T-cell (primary cell): ENCODE data around the gene EGFL8. TPM values are rescaled to one million over a fixed set of nuclear protein-coding genes. Genes with fewer than 3 reads are reported as not detected.
A peak's percentile ranks its signal among the peaks of the same experiment; 100 is the strongest.
"Not testable (repeated sequence)": the region's sequence is repeated elsewhere in the genome, so short reads cannot be mapped to it uniquely, and the experiment has no call there.

ENCODE experiments used
- ATAC-seq, 4 experiments: fragments of 200-7000 bp in 3 of 4; fragments of 150-1000 bp in 1 of 4; cut with Tn5 transposase; replicated peaks in 1 of 4; 1 replicate in 3 of 4; 2 replicates in 1 of 4; pipeline ENCODE4 v1.10.0; 2021; ENCODE audit warnings: moderate library complexity in 3 of 4, mild to moderate bottlenecking in 2 of 4, moderate number of reproducible peaks in 1 of 4
- CTCF ChIA-PET, 2 donors: fragments of 300-600 bp; sonication (Branson Sonifier 250); formaldehyde crosslinking; loops; one replicate each; lab custom pipeline; 2022; ENCODE audit warnings: antibody characterized with exemption in 2 of 2; lab: Charles Lee
- POLR2A ChIA-PET, 2 donors: fragments of 300-600 bp; sonication (Branson Sonifier 250); formaldehyde crosslinking; loops; one replicate each; lab custom pipeline; 2022; ENCODE audit warnings: antibody characterized with exemption in 2 of 2; lab: Charles Lee
- DNase-seq, 35 experiments: peaks; one replicate each; pipeline versions ENCODE4 v3.0.0 to v3.0.0-alpha.2; 2013 to 2023
- H3K27ac ChIP-seq: one replicate; pipeline ENCODE4 v1.5.1; 2013; ENCODE audit warnings: low read length
- H3K27me3 ChIP-seq, 2 experiments: replicated peaks in 1 of 2; 1 replicate in 1 of 2; 2 replicates in 1 of 2; pipeline versions ENCODE4 v1.6.1 to v1.7.0; 2013; ENCODE audit warnings: low read length in 1 of 2, mixed read lengths in 1 of 2; ENCODE audit not compliant: control insufficient read depth in 2 of 2, insufficient read depth in 2 of 2; ENCODE audit errors: extremely low read depth in 1 of 2
- H3K36me3 ChIP-seq, 2 donors: 1 replicate in 1 of 2; 2 replicates in 1 of 2; pipeline versions ENCODE4 v1.6.1 to v1.7.0; 2013; ENCODE audit warnings: low read length in 1 of 2; ENCODE audit not compliant: control insufficient read depth in 2 of 2, insufficient read depth in 1 of 2; ENCODE audit errors: extremely low read depth in 1 of 2
- H3K4me1 ChIP-seq, 2 experiments: 1 replicate in 1 of 2; 2 replicates in 1 of 2; pipeline versions ENCODE4 v1.6.1 to v1.7.0; 2013; ENCODE audit warnings: low read length in 2 of 2, mixed read lengths in 1 of 2; ENCODE audit not compliant: insufficient read depth in 2 of 2, control insufficient read depth in 1 of 2; ENCODE audit errors: extremely low read depth in 1 of 2
- H3K4me3 ChIP-seq, 2 donors: 1 replicate in 1 of 2; 2 replicates in 1 of 2; pipeline versions ENCODE4 v1.5.1 to v1.7.0; 2013; ENCODE audit warnings: mild to moderate bottlenecking in 2 of 2, low read length in 1 of 2, moderate library complexity in 1 of 2; ENCODE audit not compliant: control insufficient read depth in 1 of 2; ENCODE audit errors: extremely low read depth in 1 of 2
- H3K9me3 ChIP-seq: 2 replicates; pipeline ENCODE4 v1.7.0; 2013
- H3K27ac Mint-ChIP-seq, 2 donors: one replicate each; pipeline ENCODE4 v1.8.0; 2020 to 2021; ENCODE audit warnings: mild to moderate bottlenecking in 2 of 2, mixed read lengths in 2 of 2
- H3K27me3 Mint-ChIP-seq, 2 donors: one replicate each; pipeline ENCODE4 v1.8.0; 2021 to 2022; ENCODE audit warnings: mixed read lengths in 2 of 2
- H3K36me3 Mint-ChIP-seq: one replicate; pipeline ENCODE4 v1.8.0; 2021; ENCODE audit warnings: mixed read lengths
- H3K4me1 Mint-ChIP-seq, 3 donors: one replicate each; pipeline ENCODE4 v1.8.0; 2020 to 2022; ENCODE audit warnings: mixed read lengths in 3 of 3, mild to moderate bottlenecking in 1 of 3
- H3K4me3 Mint-ChIP-seq, 3 donors: one replicate each; pipeline ENCODE4 v1.8.0; 2020 to 2022; ENCODE audit warnings: mild to moderate bottlenecking in 3 of 3, mixed read lengths in 3 of 3, moderate library complexity in 3 of 3
- H3K9me3 Mint-ChIP-seq, 3 donors: one replicate each; pipeline ENCODE4 v1.8.0; 2020 to 2022; ENCODE audit warnings: mixed read lengths in 3 of 3
- WGBS: methylation state at CpG from one replicate; pipeline ENCODE4 v1.1.5; 2013; ENCODE audit warnings: missing lambda C conversion rate; ENCODE audit not compliant: insufficient coverage; 5-methylcytosine and 5-hydroxymethylcytosine counted together
- total RNA-seq, 35 experiments: library from RNA in 6 of 35; stranded (reverse) in 6 of 35; fragments of 120-200 nt in 1 of 35; gene quantifications; one replicate each; pipeline versions ENCODE4 v1.2.1 to v1.2.4 and lab custom pipeline; 2013 to 2026

EGFL8 gene
- total RNA-seq, 5 donors from 2014 or later (not counting 1 experiment from before 2014, with no cell fraction given): 13.9 to 18.9 (median 16.9) TPM

- CTCF ChIA-PET: no interaction called here
- no peaks in the 10 kb centered on the region for H3K9me3 Mint-ChIP-seq
- no CpG with 5 or more reads among the region's 3 CpGs for WGBS
- no peak for ATAC-seq
- POLR2A ChIA-PET: interaction anchor here in 1 of 2 donors (0.5 kb wide), 1 partner anchor 10 kb away, joined by 3 read pairs; the partner anchor contains the start of gene GPSM3
- Histone ChIP-seq H3K4me3 (no peak overlapping the region), H3K36me3 (peaks cover 4 to 67% of the 10 kb centered on the region in 2 donors), H3K27me3 (no peaks in the 10 kb centered on the region), H3K4me1 (peaks cover 12 to 68% of the 10 kb centered on the region in 2 experiments), H3K27ac (no peak overlapping the region), H3K9me3 (no peaks in the 10 kb centered on the region)
- H3K27me3 Mint-ChIP-seq: no peaks in the 10 kb centered on the region
- peaks cover 68 to 78% (median 69%) of the 10 kb centered on the region in 3 donors for H3K4me1 Mint-ChIP-seq
- no peak for DNase-seq
- peak overlapping the region; percentile 43 to 66 for H3K27ac Mint-ChIP-seq
- no peak overlapping the region for H3K4me3 Mint-ChIP-seq
- peaks cover 39% of the 10 kb centered on the region for H3K36me3 Mint-ChIP-seq
Measured at GRCh38 chr6:32183030-32183429, 18.6 kb downstream of the EGFL8 start.

GRCh38 chr6:32183483-32184083, 19.2 kb downstream of the EGFL8 start:
- Histone ChIP-seq H3K9me3 (no peaks in the 10 kb centered on the region), H3K4me1 (peaks cover 14 to 72% of the 10 kb centered on the region in 2 experiments), H3K27ac (no peak overlapping the region), H3K4me3 (no peak overlapping the region), H3K36me3 (peaks cover 4 to 72% of the 10 kb centered on the region in 2 donors), H3K27me3 (no peaks in the 10 kb centered on the region)
- H3K4me3 Mint-ChIP-seq: no peak overlapping the region
- no peaks in the 10 kb centered on the region for H3K27me3 Mint-ChIP-seq
- peaks cover 40% of the 10 kb centered on the region for H3K36me3 Mint-ChIP-seq
- peaks cover 68 to 81% (median 74%) of the 10 kb centered on the region in 3 donors for H3K4me1 Mint-ChIP-seq
- 92% methylated on average over 13 of the region's 15 CpGs for WGBS
- ATAC-seq (no peak), DNase-seq (no peak)
- no peaks in the 10 kb centered on the region for H3K9me3 Mint-ChIP-seq
- H3K27ac Mint-ChIP-seq: peak overlapping the region in 1 of 2 donors; percentile 66
- ChIA-PET CTCF (no interaction called here), POLR2A (no interaction called here)

GRCh38 chr6:32184084-32184640, 19.8 kb downstream of the EGFL8 start, which contains the start of gene AGER:
Gene AGER, minus strand, starts transcription at chr6:32184253. Its CDS starts 31 bp downstream, at chr6:32184222.
- no peak for ATAC-seq
- Mint-ChIP-seq H3K4me1 (peaks cover 68 to 81% (median 74%) of the 10 kb centered on the region in 3 donors), H3K27me3 (no peaks in the 10 kb centered on the region), H3K4me3 (no peak within 1 kb of the TSS), H3K9me3 (no peaks in the 10 kb centered on the region), H3K27ac (peak within 1 kb of the TSS; percentile 66 to 73), H3K36me3 (peaks cover 46% of the 10 kb centered on the region)
- peaks cover 16 to 72% of the 10 kb centered on the region in 2 experiments for H3K4me1 ChIP-seq
- ChIA-PET POLR2A (no interaction called here), CTCF (no interaction called here)
- WGBS: 95% methylated on average over 5 of the region's 6 CpGs
- H3K27ac ChIP-seq: peak within 1 kb of the TSS; percentile 61
- H3K9me3 ChIP-seq: no peaks in the 10 kb centered on the region
- no peak for DNase-seq
- peaks cover 4 to 73% of the 10 kb centered on the region in 2 donors for H3K36me3 ChIP-seq
- no peak within 1 kb of the TSS for H3K4me3 ChIP-seq
- no peaks in the 10 kb centered on the region for H3K27me3 ChIP-seq

- peaks cover 43% of the 10 kb centered on the region for H3K36me3 Mint-ChIP-seq
- peaks cover 56 to 67% (median 60%) of the 10 kb centered on the region in 3 donors for H3K4me1 Mint-ChIP-seq
- ATAC-seq: peak in 1 of 4 experiments; percentile 39
- Histone ChIP-seq H3K4me1 (peaks cover 14 to 69% of the 10 kb centered on the region in 2 experiments), H3K27ac (peak overlapping the region; percentile 75), H3K36me3 (peaks cover 4 to 65% of the 10 kb centered on the region in 2 donors)
- H3K9me3 Mint-ChIP-seq, H3K4me3 ChIP-seq, POLR2A ChIA-PET, H3K27me3 ChIP-seq, H3K9me3 ChIP-seq, H3K27me3 Mint-ChIP-seq: not testable (repeated sequence)
- CTCF ChIA-PET: interaction anchor here in 1 of 2 donors (0.6 kb wide), 1 partner anchor 26 kb away, joined by 3 read pairs; no protein-coding TSS in a partner anchor
- WGBS: 30% methylated on average over 2 of the region's 11 CpGs
- DNase-seq: peak in 9 of 35 experiments; percentile 19 to 70 (median 32)
- H3K27ac Mint-ChIP-seq: peak overlapping the region; percentile 95 to 98
- peak overlapping the region in 1 of 3 donors; percentile 97 for H3K4me3 Mint-ChIP-seq
Measured at GRCh38 chr6:32185681-32186131, 21.3 kb downstream of the EGFL8 start.

GRCh38 chr6:32186151-32186840, 21.9 kb downstream of the EGFL8 start:
- peaks cover 4 to 65% of the 10 kb centered on the region in 2 donors for H3K36me3 ChIP-seq
- peaks cover 14 to 75% of the 10 kb centered on the region in 2 experiments for H3K4me1 ChIP-seq

More at GRCh38 chr6:32186151-32186840, 21.9 kb downstream of the EGFL8 start:
- peak overlapping the region; percentile 95 to 98 for H3K27ac Mint-ChIP-seq
- peaks cover 54 to 65% (median 54%) of the 10 kb centered on the region in 3 donors for H3K4me1 Mint-ChIP-seq
- peak overlapping the region; percentile 49 to 97 (median 55) for H3K4me3 Mint-ChIP-seq
- DNase-seq, H3K9me3 Mint-ChIP-seq, H3K27me3 Mint-ChIP-seq, H3K4me3 ChIP-seq, POLR2A ChIA-PET, ATAC-seq, H3K9me3 ChIP-seq, H3K27me3 ChIP-seq, CTCF ChIA-PET: not testable (repeated sequence)
- peak overlapping the region; percentile 75 for H3K27ac ChIP-seq
- H3K36me3 Mint-ChIP-seq: peaks cover 41% of the 10 kb centered on the region
- 70% methylated on average over 2 of the region's 10 CpGs for WGBS
